Neuron (in vitro differentiated cells): Measurements from ENCODE around the gene CAPN5.
A peak's percentile ranks its signal among the peaks of the same experiment; 100 is the strongest.
"Not testable (repeated sequence)": the region's sequence is repeated elsewhere in the genome, so short reads cannot be mapped to it uniquely, and the experiment has no call there.

ENCODE experiments used
- H2AFZ ChIP-seq: one replicate; pipeline ENCODE4 v1.6.1; 2013; ENCODE audit warnings: low read depth, mild to moderate bottlenecking, inconsistent platforms, low read length, moderate library complexity
- H3K27me3 ChIP-seq: one replicate; pipeline ENCODE4 v1.6.1; 2013; ENCODE audit warnings: low read length; ENCODE audit not compliant: insufficient read depth
- H3K36me3 ChIP-seq: one replicate; pipeline ENCODE4 v1.6.1; 2013; ENCODE audit warnings: low read length; ENCODE audit not compliant: insufficient read depth
- H3K4me1 ChIP-seq: one replicate; pipeline ENCODE4 v1.6.1; 2013; ENCODE audit warnings: low read length; ENCODE audit not compliant: insufficient read depth
- H3K4me3 ChIP-seq: 2 replicates; pipeline ENCODE4 v1.5.1; 2013; ENCODE audit warnings: mild to moderate bottlenecking, low read length, moderate library complexity
- H3K9me3 ChIP-seq: one replicate; pipeline ENCODE4 v1.6.1; 2013; ENCODE audit warnings: low read length

Gene CAPN5

DNA sequence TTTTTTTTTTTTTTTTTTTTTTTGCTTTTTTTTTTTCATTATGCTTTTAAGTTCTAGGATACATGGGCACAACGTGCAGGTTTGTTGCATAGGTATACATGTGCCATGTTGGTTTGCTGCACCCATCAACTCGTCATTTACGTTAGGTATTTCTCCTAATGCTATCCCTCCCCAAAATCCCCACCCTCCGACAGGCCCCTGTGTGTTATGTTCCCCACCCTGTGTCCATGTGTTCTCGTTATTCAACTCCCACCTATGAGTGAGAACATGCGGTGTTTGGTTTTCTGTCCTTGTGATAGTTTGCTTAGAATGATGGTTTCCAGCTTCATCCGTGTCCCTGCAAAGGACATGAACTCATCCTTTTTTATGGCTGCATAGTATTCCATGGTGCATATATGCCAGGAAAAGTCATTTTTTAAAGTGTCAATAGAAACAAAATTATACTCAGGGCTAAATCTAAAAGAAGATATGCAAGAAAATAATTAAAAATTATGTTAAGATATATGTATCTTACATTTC is 18.8 kb upstream of the CAPN5 start:
- H3K4me1 ChIP-seq: peaks cover 13% of the 10 kb centered on the region
- not testable (repeated sequence) for H2AFZ ChIP-seq, H3K27me3 ChIP-seq, H3K4me3 ChIP-seq, H3K9me3 ChIP-seq, H3K36me3 ChIP-seq

DNA sequence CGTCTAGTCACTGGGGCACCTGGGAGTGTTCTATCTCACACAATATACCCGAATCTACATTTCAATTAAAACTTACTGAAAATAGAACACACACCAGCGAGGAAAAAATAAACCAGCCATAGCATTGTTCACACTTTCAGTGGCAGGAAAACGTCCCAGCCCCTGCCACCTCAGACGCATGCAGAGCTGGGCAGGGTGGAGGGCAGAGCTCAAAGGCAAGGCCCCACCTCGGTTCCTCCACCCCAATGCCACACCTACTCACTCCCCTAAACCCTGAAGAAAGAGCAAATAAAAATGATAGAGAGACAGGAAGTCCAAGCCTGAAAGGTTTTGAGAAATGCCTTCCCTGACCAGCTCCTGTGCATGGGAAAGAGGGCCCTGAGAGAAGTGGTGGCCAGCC is 17.7 kb upstream of the CAPN5 start:
- Histone ChIP-seq H3K36me3 (no peaks in the 10 kb centered on the region), H3K4me3 (no peak overlapping the region), H3K9me3 (no peaks in the 10 kb centered on the region), H3K4me1 (peaks cover 24% of the 10 kb centered on the region), H3K27me3 (no peaks in the 10 kb centered on the region), H2AFZ (peak overlapping the region; percentile 40)

DNA sequence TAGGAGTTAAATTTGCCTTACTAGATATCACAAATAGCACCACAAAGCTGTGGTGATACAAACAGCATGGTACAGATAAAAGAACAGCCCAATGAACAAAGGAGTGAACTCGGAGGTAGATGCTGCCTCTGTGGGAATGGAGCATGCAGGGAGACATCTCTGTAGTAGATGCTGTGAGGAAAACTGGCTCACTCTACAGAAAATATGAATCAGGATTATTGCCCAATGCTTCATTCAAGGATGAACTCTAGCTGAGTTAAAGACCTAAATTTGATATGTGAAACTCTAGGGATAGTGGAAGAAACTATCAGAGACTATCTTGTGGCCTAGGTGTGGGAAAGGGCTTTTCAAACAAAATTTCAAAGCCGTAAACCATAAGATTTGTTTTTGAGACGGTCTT is 15.3 kb upstream of the CAPN5 start:
- Histone ChIP-seq H3K4me1 (peaks cover 34% of the 10 kb centered on the region), H3K27me3 (no peaks in the 10 kb centered on the region), H2AFZ (no peak overlapping the region), H3K4me3 (no peak overlapping the region), H3K36me3 (no peaks in the 10 kb centered on the region), H3K9me3 (peaks cover 4% of the 10 kb centered on the region)

DNA sequence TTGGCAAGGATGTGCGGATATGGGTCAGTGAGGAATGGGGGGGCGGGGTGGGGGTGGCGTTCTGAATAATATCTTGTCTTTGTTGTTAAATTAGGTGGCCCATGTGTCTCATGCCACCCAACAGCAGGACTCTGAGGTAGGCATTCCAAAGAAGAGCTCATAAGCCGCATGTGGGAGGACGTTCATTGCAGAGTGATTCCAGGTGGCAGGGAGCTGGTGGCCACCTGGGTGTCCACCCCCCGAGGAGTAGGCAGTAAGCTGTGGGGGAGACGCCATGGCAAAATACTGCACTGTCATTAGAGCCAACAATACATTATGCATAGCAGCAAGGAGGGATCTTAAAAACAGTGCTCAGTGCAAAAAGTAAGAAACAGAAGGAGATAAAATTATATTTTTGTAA is 14.3 kb upstream of the CAPN5 start:
- no peaks in the 10 kb centered on the region for H3K27me3 ChIP-seq
- no peak overlapping the region for H2AFZ ChIP-seq
- H3K4me1 ChIP-seq: peaks cover 29% of the 10 kb centered on the region
- H3K4me3 ChIP-seq: no peak overlapping the region
- H3K36me3 ChIP-seq: no peaks in the 10 kb centered on the region
- H3K9me3 ChIP-seq: peaks cover 4% of the 10 kb centered on the region

- peaks cover 29% of the 10 kb centered on the region for H3K4me1 ChIP-seq
- no peaks in the 10 kb centered on the region for H3K27me3 ChIP-seq
- H3K36me3 ChIP-seq: no peaks in the 10 kb centered on the region
- no peak overlapping the region for H3K4me3 ChIP-seq
- H2AFZ ChIP-seq: no peak overlapping the region
- peaks cover 4% of the 10 kb centered on the region for H3K9me3 ChIP-seq
These were observed 13.4 kb upstream of the CAPN5 start for GRCh38 chr11:77053217-77054015.

GRCh38 chr11:77054084-77054483 is 12.7 kb upstream of the CAPN5 start:
- H3K27me3 ChIP-seq: no peaks in the 10 kb centered on the region
- H2AFZ ChIP-seq: no peak overlapping the region
- H3K9me3 ChIP-seq: peaks cover 4% of the 10 kb centered on the region
- H3K36me3 ChIP-seq: no peaks in the 10 kb centered on the region
- H3K4me3 ChIP-seq: no peak overlapping the region
- H3K4me1 ChIP-seq: peaks cover 29% of the 10 kb centered on the region

DNA sequence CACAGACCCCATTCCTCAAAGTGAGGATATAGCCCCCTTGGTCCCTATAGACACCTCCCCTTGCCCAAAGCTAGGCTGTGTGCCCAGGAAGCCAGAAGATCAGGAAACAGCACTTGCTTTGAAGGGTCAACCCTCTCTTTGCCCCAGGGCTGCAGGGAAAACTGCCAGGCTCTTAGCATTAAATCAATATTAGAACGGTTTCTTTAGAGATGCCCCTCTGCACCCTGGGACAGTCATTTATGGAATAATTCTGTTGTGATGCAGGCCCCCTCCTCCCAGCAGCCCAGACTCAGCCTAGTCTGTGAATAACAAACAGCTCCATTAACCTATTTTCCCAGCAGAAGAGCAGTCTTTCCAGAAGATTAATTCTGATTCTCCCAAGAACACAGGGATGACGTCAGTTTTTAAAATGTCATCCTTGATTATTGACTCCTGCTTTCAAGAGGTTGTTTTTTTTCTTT is 11.6 kb upstream of the CAPN5 start:
- H3K4me1 ChIP-seq: peaks cover 29% of the 10 kb centered on the region
- no peaks in the 10 kb centered on the region for H3K27me3 ChIP-seq
- H2AFZ ChIP-seq: no peak overlapping the region
- peaks cover 4% of the 10 kb centered on the region for H3K9me3 ChIP-seq
- no peak overlapping the region for H3K4me3 ChIP-seq
- no peaks in the 10 kb centered on the region for H3K36me3 ChIP-seq

DNA sequence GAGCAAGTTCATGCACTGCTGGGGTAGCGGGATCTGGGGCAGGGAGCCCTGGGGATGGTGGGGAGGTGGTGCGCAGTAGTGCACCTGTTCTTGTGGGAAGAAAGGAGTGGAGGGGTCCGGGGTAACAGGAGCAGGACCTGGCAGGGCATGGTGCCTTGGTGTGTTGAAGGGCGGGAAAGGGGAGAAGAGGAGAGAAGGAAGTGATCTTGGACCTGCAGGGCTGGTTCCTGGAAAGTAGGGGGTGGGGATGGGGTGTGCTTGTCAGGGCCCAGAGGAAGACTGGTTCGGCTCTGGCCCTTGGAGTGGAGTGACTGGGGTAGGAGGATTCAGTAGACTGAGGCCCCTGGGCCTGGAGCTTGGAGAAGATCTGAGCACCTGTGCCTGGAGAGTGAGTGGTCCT is 10.9 kb upstream of the CAPN5 start:
- no peaks in the 10 kb centered on the region for H3K36me3 ChIP-seq
- peaks cover 4% of the 10 kb centered on the region for H3K9me3 ChIP-seq
- no peak overlapping the region for H3K4me3 ChIP-seq
- peaks cover 29% of the 10 kb centered on the region for H3K4me1 ChIP-seq
- no peaks in the 10 kb centered on the region for H3K27me3 ChIP-seq
- no peak overlapping the region for H2AFZ ChIP-seq

DNA sequence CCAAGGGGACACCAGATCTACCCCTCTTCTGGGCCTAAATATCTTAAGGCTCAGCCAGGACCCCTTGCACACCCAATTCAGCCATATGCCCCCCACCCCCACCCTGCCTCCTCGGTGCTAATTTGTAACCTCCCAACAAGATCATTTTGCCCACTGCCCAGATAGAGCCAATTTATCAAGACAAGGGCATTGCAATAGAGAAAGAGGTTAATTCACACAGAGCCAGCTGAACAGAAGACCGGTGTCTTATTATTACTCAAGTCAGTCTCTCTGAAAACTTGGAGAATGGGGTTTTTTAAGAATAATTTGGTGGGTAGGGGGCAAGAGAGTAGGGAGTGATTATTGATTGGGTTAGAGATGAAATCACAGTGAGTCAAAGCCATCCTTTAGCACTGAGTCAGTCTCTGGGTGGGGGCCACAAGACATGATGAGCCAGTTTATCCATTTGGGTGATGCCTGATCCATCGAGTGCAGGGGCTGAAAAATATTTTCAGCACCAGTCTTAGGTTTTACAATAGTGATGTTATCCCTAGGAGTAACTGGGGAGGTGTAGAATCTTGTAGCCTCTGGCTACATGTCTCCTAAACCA is 9.9 kb upstream of the CAPN5 start:
- Histone ChIP-seq H2AFZ (no peak overlapping the region), H3K9me3 (peaks cover 4% of the 10 kb centered on the region), H3K27me3 (no peaks in the 10 kb centered on the region), H3K36me3 (no peaks in the 10 kb centered on the region), H3K4me1 (peaks cover 29% of the 10 kb centered on the region), H3K4me3 (no peak overlapping the region)

DNA sequence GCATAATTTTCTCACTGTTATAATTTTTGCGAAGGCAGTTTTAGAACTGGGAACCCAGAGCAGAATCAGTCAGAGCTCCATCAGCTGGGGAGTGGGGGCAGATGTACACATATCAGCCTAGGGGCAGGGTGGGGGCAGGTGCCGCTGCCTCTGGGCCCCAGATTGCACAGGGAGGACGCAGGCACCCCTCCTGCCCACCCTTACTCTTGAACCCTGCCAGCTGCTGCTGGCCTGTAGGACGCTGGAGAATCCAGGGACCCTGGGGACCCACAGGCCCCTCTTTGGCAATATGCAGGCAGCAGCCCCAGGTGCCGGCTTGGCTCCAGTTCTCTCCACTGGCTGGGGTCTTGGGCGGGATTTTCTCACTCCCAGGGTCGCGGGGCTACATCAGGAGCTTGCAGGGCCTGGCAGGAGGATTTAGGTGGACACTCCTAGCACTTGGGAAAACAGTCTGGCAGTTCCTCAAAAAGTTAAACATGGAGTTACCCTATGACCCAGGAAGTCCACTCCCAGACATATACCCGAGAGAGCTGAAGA is 8.8 kb upstream of the CAPN5 start:
- Histone ChIP-seq H3K9me3 (peaks cover 4% of the 10 kb centered on the region), H3K36me3 (no peaks in the 10 kb centered on the region), H2AFZ (no peak overlapping the region), H3K4me3 (no peak overlapping the region), H3K4me1 (peaks cover 24% of the 10 kb centered on the region), H3K27me3 (no peaks in the 10 kb centered on the region)

- H2AFZ ChIP-seq: no peak overlapping the region
- no peaks in the 10 kb centered on the region for H3K36me3 ChIP-seq
- H3K4me1 ChIP-seq: peaks cover 15% of the 10 kb centered on the region
- no peaks in the 10 kb centered on the region for H3K27me3 ChIP-seq
- H3K9me3 ChIP-seq: peaks cover 4% of the 10 kb centered on the region
- H3K4me3 ChIP-seq: no peak overlapping the region
These were observed 7.9 kb upstream of the CAPN5 start for GRCh38 chr11:77058900-77059299.

- Histone ChIP-seq H3K9me3 (peaks cover 4% of the 10 kb centered on the region), H3K27me3 (no peaks in the 10 kb centered on the region), H3K4me1 (peaks cover 6% of the 10 kb centered on the region), H2AFZ (no peak overlapping the region), H3K4me3 (no peak overlapping the region), H3K36me3 (no peaks in the 10 kb centered on the region)
These were observed 7.0 kb upstream of the CAPN5 start for GRCh38 chr11:77059806-77060205.

GRCh38 chr11:77060234-77060633 is 6.5 kb upstream of the CAPN5 start:
- Histone ChIP-seq H3K9me3 (peaks cover 4% of the 10 kb centered on the region), H2AFZ (no peak overlapping the region), H3K27me3 (no peaks in the 10 kb centered on the region), H3K36me3 (no peaks in the 10 kb centered on the region), H3K4me3 (no peak overlapping the region), H3K4me1 (peaks cover 2% of the 10 kb centered on the region)
